ENCODE results near the gene ATAD3C.
"Not testable (repeated sequence)": the region's sequence is repeated elsewhere in the genome, so short reads cannot be mapped to it uniquely, and the experiment has no call there.

- not testable (repeated sequence) for TF ChIP-seq POLR2A, TAF1, POLR2AphosphoS5, SPI1 (IDR thresholded peaks at IDR 0.05; ENCODE audit: low read depth, low read length)
Measured at GRCh38 chr1:1518621-1519007, 69.1 kb downstream of the ATAD3C start.

All from GM12891 (cell line).